ENCODE data around the gene PRKN.
"Not testable (repeated sequence)": the region's sequence is repeated elsewhere in the genome, so short reads cannot be mapped to it uniquely, and the experiment has no call there.

Gene PRKN

DNA sequence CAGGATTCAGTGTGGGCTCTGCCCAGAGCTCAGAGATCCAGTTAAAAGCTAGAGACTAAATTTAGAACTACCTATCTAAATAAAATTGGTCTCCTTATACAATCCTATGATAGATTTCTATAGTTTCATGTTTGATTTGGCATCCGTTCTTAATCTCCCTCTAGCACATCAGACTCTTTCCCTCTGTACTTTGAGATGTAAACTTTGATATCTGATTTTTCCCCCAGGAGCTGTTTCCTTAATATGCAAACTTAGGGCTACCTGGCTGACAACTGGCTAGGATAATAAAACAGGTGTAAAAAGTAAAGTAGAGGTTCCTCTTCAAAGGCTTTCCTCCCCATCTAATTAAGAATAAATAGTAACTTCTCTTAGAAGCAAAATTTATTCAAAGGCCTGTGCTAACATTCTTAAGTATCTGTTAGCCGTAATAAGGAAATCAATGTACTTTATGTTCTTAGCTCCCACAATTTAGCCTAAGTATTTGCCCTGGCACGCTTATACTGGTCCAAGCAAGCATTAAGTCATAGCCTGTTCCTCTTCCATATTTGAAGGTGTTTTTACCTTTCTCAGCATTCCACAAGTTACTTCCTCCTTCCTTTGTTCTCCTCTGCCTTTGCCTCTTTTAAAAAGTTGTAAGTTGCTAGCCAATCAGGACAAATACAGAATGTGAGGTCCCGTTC, 1396.0 kb downstream of the PRKN start:
- DNase-seq (ENCODE audit: low read depth, low spot score): not testable (repeated sequence)

DNA sequence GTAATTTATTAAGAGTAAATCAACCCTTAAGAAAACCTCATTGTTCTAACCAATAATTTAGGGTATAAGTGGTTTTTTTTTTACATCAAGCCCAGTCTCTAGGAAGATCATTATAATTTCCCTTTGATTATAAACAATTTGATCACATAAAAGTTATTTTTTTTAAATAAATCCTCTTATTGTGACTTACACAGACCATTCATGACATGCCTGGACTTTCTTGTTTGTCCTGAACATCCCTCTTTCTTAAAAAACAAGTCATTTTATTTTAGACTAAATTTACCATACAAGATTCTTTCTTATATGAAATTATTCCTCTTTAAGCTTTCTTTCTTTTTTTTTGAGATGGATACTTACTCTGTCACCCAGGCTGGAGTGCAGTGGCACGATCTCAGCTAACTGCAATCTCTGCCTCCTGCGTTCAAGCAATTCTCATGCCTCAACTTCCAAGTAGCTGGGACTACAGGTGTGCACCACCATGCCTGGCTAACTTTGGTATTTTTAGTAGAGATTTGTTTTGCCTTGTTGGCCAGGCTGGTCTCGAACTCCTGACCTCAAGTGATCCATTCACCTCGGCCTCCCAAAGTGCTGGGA, 1400.1 kb downstream of the PRKN start:
- DNase-seq (ENCODE audit: low read depth, low spot score): no peak

DNA sequence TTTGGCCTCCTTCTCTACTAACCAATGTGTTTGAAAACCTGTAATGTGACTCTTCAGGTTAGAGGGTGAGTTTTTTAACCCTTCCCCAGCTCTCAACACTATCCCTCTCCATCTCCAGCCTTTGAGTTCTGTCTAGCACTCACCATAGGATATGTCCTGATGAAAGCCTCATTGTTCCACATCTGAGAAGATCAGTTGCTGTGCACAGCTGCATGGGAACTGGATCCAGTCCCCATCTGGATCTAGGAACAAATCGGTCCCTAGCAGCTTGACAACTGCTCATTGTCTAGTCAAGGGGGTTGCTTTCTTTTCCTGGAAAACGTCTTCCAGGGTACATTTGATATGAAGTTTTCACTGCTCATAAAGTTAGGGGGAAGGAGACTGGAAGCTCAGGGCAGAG, 1408.3 kb downstream of the PRKN start:
- DNase-seq (ENCODE audit: low read depth, low spot score): no peak

DNA sequence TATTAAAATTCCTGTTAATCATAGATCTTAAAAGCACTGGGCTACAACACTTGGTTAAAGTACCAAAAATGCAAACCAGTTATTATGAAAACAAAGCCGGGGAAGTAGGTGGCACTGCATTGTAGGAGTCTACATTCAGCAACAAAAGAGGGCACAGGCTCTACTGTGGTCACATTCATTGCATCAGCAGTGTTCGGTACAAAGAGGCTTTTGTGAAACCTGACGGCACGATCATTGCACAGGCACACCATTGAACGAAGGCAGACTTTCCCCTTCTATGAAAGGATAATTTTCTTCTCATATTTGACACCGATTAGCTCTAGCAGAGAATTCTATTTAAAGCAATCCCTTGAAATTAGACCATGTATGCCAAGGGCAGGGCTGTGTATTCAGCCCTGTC, 1409.1 kb downstream of the PRKN start:
- peak; percentile 63 for DNase-seq (ENCODE audit: low read depth, low spot score)

DNA sequence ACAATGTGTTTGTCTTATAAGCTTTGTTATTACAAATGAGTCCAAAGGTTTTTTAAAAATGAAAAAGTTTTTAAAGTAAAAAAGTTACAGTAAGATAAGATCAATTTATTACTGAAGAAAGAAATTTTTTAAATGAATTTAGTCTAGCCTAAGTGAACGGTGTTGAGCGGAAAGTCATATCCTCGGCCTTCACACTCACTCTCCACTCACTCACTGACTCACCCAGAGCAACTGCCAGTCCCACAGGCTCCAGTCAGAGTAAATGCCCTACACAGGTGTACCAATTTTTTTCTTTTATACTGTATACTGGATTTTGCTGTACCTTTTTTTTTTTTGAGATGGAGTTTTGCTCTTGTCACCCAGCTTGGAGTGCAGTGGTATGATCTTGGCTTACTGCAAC, 1411.0 kb downstream of the PRKN start:
- DNase-seq (ENCODE audit: low read depth, low spot score): no peak

DNA sequence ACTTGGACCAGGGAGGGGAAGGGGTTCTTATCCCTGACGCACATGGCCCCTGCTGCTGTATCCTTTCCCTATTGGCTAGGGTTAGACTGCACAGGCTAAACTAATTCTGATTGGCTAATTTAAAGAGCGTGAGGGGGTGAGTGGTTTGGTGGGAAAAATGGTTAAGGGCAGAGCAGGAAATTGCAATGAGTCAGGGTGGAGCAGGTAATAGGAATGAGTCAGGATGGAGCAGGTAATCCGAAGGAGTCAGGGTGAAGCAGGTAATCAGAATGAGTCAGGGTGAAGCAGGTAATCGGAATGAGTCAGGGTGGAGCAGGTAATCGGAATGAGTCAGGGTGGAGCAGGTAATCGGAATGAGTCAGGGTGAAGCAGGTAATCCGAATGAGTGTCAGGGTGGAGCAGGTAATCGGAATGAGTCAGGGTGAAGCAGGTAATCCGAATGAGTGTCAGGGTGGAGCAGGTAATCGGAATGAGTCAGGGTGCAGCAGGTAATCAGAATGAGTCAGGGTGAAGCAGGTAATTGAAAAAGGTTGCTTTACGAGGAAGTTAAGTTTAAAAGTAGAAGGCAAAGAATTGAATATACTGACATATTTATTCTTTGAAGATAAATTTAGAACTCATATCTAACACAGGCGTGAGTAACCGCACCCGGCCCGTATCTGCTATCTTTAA, 1412.2 kb downstream of the PRKN start:
- not testable (repeated sequence) for DNase-seq (ENCODE audit: low read depth, low spot score)

DNA sequence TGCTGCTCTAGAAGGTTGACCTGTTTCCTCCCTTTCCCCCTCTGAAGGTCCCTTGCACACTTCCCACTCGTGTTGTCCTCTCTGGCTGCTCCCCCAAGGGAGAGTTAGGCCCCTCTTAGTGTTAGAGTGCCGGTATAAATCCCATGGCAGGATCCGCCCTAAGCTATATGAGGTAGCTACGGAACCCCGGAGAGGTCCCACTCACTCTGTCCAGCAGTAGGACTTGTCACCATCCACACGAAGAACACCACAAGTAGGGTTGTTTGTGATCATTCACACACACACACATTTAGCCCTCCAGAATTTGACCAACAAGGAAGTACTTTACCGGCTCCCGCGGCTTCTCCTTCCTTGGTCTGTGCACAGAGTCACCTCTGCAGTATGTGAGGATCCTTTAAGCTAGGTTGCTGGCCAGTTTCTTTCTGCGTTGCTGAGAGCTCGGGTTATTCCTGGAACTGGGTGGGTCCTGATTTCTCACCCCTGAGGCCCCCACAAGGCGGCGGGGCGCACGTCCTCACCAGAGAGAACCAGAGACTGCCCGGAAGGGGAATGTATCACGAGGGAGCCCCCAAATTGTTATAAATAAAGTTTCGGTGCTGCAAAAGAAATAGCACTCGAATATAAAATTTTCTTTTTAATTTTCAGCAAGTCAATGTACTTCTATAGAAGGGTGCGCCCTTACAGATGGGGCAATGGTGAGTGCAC, 1412.9 kb downstream of the PRKN start:
- not testable (repeated sequence) for DNase-seq (ENCODE audit: low read depth, low spot score)

DNA sequence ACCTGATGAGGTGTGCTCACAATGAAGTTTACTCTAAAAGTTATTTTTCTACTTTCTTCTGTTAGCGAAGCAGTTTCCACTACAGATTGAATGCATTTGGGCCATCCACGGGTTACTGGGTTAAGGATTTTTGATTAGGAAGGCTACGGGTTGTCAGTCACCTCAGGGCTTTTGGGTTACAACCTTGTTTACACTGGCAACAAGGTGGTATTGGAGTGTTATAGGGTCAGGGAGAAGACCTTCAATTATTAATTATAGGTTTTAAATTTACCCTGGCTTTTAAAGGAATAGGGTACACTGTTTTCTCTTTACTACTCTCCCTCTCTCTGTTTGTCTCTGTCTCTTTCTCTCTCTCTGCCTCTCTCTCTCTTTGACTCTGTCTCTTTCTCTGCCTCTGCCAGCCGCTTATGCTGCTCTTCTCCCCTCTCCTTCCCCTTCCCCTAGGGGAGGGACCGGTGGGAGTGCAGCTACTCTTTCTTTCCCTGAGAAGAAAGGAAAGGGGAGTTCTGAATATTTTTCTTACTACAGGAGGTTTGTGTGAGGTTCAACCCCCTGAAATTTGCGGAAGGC, 1413.5 kb downstream of the PRKN start:
- DNase-seq (ENCODE audit: low read depth, low spot score): no peak

DNA sequence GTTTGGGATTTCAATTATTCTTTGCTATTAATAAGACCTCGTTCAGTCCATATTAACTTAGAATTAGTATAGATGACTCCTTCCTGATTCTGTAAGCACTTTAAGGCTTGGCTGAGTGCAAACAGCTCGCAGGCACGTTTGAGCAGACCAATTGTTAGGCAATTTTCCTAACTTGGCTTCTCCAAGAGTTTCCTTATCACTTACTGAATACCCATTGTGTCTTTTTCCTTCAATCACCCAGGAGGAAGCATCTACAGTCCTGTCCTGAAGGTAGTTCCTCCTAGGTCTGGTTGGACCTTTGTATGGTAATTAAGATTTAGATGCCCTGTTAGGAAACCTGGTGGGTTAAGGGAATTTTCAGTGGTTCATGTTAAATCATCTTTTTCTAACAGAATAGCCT, 1414.1 kb downstream of the PRKN start:
- DNase-seq (ENCODE audit: low read depth, low spot score): not testable (repeated sequence)

DNA sequence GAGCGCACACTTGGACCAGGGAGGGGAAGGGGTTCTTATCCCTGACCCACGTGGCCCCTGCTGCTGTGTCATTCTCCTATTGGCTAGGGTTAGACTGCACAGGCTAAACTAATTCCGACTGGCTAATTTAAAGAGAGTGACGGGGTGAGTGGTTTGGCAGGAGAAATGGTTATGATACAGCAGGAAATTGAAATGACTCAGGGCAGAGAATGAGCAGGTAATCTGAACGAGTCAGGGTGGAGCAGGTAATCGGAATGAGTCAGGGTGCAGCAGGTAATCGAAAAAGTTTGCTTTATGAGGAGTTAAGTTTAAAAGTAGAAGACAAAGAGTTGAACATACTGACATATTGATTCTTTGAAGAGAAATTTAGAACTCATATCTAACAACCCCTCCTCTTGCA, 1417.8 kb downstream of the PRKN start:
- DNase-seq (ENCODE audit: low read depth, low spot score): not testable (repeated sequence)

DNA sequence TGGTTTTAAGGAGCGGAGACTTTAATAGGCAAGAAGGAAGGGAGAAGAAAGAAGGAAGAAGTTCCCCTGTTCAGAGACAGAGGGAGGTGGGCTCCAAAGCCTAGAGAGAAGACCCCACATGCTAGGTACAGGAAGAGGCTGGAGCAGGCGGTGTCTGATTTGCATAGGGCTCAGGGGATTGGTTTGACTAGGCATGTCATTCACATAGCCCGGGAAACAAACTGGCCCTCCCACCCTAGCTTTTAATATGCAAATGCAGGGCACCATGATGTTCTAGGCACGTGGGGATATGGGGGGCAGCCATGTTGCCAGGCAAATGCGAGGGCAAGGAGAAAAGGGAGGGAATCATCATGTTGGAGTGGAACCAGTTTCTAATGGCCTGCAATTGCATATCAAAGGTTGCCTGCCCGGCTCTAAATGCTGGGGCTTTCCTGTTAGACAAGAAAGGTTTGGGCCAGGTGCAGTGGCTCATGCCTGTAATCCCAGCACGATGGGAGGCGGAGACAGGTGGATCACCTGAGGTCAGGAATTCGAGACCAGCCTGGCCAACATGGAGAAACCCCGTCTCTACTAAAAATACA, 1419.4 kb downstream of the PRKN start:
- no peak for DNase-seq (ENCODE audit: low read depth, low spot score)

DNA sequence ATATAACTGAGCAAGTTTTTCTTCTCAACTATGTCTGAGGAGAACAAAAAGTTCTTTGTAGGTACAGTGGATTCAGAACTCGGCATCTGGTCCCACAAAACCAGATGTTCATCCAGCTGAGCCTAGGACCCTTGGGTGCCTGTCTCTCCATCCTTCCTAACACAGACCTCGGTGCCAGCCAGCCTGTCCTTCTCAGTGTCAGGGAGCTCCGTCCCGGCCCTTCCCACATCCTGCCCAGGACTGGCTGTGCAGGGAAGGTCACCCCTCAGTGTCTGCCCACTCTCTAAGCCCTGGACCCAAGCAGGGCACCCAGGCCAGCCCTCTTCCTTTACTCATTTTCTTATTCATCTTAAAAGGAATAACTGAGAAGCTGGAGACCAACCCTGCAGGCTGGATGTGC, 1421.7 kb downstream of the PRKN start:
- no peak for DNase-seq (ENCODE audit: low read depth, low spot score)

DNA sequence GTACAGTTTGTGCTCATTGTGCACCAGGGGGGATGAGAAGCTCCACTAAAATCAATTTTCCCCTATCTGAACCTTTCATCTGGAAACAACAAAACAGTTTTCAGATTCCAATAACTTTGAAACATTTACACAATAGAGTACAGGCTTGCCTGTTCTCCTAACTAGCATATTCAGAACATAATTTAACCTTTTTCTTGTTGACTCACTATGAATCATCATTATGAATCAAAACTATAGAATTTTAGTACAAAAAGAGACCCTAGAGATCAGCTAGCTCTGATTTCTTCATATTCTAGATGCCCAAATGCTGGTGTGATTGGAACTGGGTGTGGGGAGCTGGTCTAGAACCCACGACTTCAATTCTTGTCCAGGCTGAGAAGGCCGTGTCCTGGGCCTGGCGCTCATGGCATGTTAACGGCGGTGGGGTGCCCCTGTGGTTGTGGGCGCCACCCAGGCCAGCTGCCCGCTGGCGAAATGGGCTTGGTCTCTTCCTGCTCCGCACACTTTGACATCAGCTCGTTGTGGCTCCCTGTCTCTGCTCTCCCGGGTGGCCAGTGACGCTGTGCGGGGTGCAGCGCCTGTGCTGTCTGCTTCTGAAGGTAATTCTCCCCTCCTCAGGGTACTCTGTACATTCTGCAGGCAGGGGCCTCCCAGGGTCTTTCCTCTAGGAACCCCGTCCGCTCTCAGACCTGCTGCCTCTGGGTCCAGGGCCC, 1423.8 kb downstream of the PRKN start:
- no peak for DNase-seq (ENCODE audit: low read depth, low spot score)

DNA sequence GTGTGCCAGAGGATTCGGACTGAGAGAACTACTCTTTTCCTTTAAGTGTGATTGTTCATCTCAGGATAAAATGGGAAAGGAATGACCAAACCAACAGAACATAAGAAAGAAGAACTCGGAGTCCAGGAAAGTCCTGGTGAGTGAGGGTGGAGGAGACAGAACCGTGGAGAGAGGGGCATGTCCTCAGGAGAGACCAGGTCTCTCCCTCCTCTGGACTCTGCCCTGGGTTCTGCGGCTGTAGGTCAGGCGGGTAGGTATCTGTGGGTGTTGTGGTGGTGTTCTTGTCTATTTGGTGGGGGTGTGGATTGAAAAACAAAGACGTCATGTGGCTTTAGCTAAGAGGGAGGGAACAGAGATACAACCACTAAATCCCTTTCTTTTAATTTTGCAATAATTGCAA, 1424.6 kb downstream of the PRKN start:
- DNase-seq (ENCODE audit: low read depth, low spot score): no peak

DNA sequence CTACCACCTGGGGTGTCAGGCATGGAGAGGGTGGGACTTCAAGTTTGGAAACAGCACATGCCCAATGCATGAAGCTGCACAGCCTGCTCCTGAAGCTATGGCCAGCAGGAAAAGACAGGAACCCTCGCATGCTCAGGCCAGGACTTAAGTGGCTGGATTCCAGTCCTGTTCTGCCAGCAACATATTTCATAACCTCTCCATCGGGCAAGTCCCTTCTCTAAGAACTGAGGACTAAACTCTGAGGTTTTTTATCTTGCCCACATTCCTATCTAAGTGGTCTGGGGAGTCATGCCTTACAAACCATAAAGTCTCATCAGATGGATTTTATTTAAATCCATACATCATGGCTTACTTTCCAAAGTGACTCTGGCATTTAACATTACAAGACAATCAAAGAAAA, 1426.2 kb downstream of the PRKN start:
- peak; percentile 67 for DNase-seq (ENCODE audit: low read depth, low spot score)

DNA sequence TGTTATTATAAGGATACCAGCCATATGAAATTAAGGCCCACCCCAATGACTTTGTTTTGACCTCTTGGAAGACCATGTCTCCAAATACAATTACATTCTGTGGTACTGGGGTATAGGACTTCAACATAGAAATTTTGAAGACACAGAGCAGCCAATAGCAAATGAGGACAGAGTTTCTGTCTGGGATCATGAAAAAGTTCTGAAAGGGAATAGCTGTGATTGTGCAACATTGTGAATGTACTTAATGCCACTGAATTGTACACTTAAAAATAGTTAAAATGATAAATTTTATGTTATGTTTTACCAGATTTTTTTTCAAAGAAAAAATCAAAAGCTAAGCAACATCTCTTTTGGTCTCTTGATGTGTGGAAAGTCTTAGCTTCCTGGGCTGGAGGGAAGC, 1426.7 kb downstream of the PRKN start:
- DNase-seq (ENCODE audit: low read depth, low spot score): no peak

DNA sequence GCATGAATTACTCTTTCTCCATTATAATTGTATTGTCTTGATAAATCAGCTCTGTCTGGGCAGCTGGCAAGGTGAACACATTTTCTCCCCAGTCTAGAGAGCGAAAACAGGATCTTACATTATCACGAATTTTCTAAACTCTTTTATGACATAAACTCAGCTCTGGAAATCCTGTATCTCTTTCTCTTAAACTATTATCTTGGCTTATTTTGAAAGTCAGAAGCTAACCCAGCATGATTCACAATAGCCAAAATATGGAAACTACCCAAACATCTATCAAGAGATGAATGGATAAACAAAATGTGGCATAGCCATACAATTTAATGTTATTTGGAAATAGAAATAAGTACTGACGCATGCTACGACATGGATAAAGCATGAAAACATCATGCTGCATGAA, 1427.8 kb downstream of the PRKN start:
- no peak for DNase-seq (ENCODE audit: low read depth, low spot score)
